GM12878 (cell line): ENCODE data around the gene PMM1. TPM values are rescaled to one million over a fixed set of nuclear protein-coding genes. Genes with fewer than 3 reads are reported as not detected.

Experiments
- ATAC-seq: fragments of 200-7000 bp; cut with Tn5 transposase; 3 replicates; pipeline ENCODE4 v1.9.1; 2020; ENCODE audit warnings: mild to moderate bottlenecking, moderate library complexity
- BruUV-seq: library from RNA; stranded (reverse); fragments of 400-500 nt; replicated peaks from 2 replicates; lab custom pipeline; 2021; lab: Mats Ljungman, UMichigan
- CTCF ChIA-PET: fragments of 300-600 bp; sonication (Branson Sonifier 250); formaldehyde crosslinking; extraction: SDS; loops from one replicate; lab custom pipeline; 2021; ENCODE audit warnings: inconsistent platforms; lab: Yijun Ruan, JAX
- POLR2A ChIA-PET: fragments of 350-600 bp; formaldehyde crosslinking; extraction: SDS; loops from one replicate; lab custom pipeline; 2021; ENCODE audit warnings: inconsistent platforms; lab: Charles Lee
- RAD21 ChIA-PET: fragments of 300-600 bp; sonication (Branson Sonifier 250); formaldehyde crosslinking; loops from one replicate; lab custom pipeline; 2023; ENCODE audit warnings: antibody characterized with exemption; ENCODE audit not compliant: unreplicated experiment; lab: Charles Lee
- SMC1A ChIA-PET: fragments of 300-600 bp; sonication (Branson Sonifier 250); formaldehyde crosslinking; loops from one replicate; lab custom pipeline; 2023; ENCODE audit not compliant: unreplicated experiment, uncharacterized antibody; lab: Charles Lee
- DNase-seq: peaks from one replicate; pipeline ENCODE4 v3.0.0-alpha.2; 2011; ENCODE audit warnings: low read depth, low spot score
- FAIRE-seq: peaks from 3 replicates; lab custom pipeline; 2011; peaks lifted over from hg19 to GRCh38; lab: Jason Lieb, UNC
- H2AFZ ChIP-seq: 2 replicates; pipeline ENCODE4 v1.6.0; 2011; ENCODE audit warnings: low read depth, low read length, control low read depth; ENCODE audit not compliant: control insufficient read depth
- H3K27ac ChIP-seq: 2 replicates; pipeline ENCODE4 v1.5.1; 2011; ENCODE audit warnings: control low read depth; ENCODE audit not compliant: control insufficient read depth, insufficient read depth
- H3K27me3 ChIP-seq, 2 experiments: replicated peaks in 1 of 2; 2 replicates each; pipeline versions ENCODE4 v1.6.0 to v1.6.1; 2011; ENCODE audit warnings: low read length in 1 of 2; ENCODE audit not compliant: control insufficient read depth in 2 of 2, insufficient read depth in 2 of 2
- H3K36me3 ChIP-seq, 2 experiments: 2 replicates each; pipeline ENCODE4 v1.5.1; 2011; ENCODE audit warnings: low read length in 1 of 2; ENCODE audit not compliant: control insufficient read depth in 2 of 2, insufficient read depth in 2 of 2
- H3K4me1 ChIP-seq: 2 replicates; pipeline ENCODE4 v1.6.1; 2011; ENCODE audit warnings: mild to moderate bottlenecking, low read length, moderate library complexity, mixed read lengths; ENCODE audit not compliant: control insufficient read depth, insufficient read depth
- H3K4me2 ChIP-seq: 2 replicates; pipeline ENCODE4 v1.6.0; 2011; ENCODE audit warnings: control low read depth; ENCODE audit not compliant: control insufficient read depth, insufficient read depth
- H3K4me3 ChIP-seq: fragments of 200-600 bp; sonication (generic); 2 replicates; pipeline ENCODE4 v1.5.1; 2016
- H3K79me2 ChIP-seq: 2 replicates; pipeline ENCODE4 v1.6.0; 2011; ENCODE audit warnings: low read length; ENCODE audit not compliant: control insufficient read depth, insufficient read depth
- H3K9ac ChIP-seq: 2 replicates; pipeline ENCODE4 v1.8.0; 2011; ENCODE audit warnings: low read length, control low read depth, mixed read lengths; ENCODE audit not compliant: control insufficient read depth, insufficient read depth
- H3K9me3 ChIP-seq: replicated peaks from 3 replicates; pipeline ENCODE4 v1.5.1; 2011; ENCODE audit warnings: mild to moderate bottlenecking, low read length; ENCODE audit not compliant: control insufficient read depth, insufficient read depth
- H4K20me1 ChIP-seq: 2 replicates; pipeline ENCODE4 v1.6.0; 2011; ENCODE audit not compliant: control insufficient read depth, insufficient read depth
- BRCA1 ChIP-seq: IDR thresholded peaks from 2 replicates; pipeline ENCODE4 v1.6.1; 2011; ENCODE audit warnings: low read depth, low read length, improper control_type of control experiment
- PRDM15 ChIP-seq: fragments of 450-650 bp; formaldehyde crosslinking; IDR thresholded peaks from 2 replicates; pipeline ENCODE4 v1.4.0; 2020; ENCODE audit warnings: mild to moderate bottlenecking, moderate library complexity
- SRF ChIP-seq, 2 experiments: IDR thresholded peaks; 2 replicates each; pipeline ENCODE4 v1.6.1; 2011; ENCODE audit warnings: low read depth in 2 of 2, low read length in 2 of 2, mild to moderate bottlenecking in 1 of 2, moderate library complexity in 1 of 2
- WGBS: methylation state at CpG from one replicate; pipeline ENCODE4 v1.1.6; 2016; ENCODE audit warnings: low lambda C conversion rate; ENCODE audit not compliant: insufficient replicate concordance, insufficient coverage; ENCODE audit errors: missing lambda C conversion rate; 5-methylcytosine and 5-hydroxymethylcytosine counted together
- in situ Hi-C: fragments of 300-500 bp; cut with MboI; formaldehyde crosslinking; loops from 9 replicates; pipeline ENCODE4 v1.14.3; 2018; ENCODE audit warnings: mixed read lengths
- intact Hi-C: fragments of 100-400 bp; cut with micrococcal nuclease; formaldehyde crosslinking; loops from one replicate; pipeline ENCODE4 v1.14.2; 2022; ENCODE audit not compliant: unreplicated experiment
- polyA plus RNA-seq, 11 experiments: library from polyadenylated mRNA; depleted of rRNA in 4 of 11; unstranded in 6 of 11; stranded (reverse) in 5 of 11; fragments of >200 nt; fragmentation: Nextera tagmentation in 4 of 11; fragmentation: Illumina TruSeq in 1 of 11; extraction: Ambion mirVana in 4 of 11; extraction: Trizol in 1 of 11; gene quantifications; 1 replicate in 1 of 11; 2 replicates in 10 of 11; pipeline versions ENCODE4 v1.2.1 to v1.2.3, GENCODE V29; 2011 to 2016; ENCODE audit warnings: inconsistent platforms in 2 of 11, missing spikeins in 2 of 11, low read depth in 1 of 11
- total RNA-seq, 4 experiments: library from RNA; depleted of rRNA in 3 of 4; stranded (reverse); fragments of >200 nt in 3 of 4; fragmentation: Illumina TruSeq in 1 of 4; extraction: Trizol in 1 of 4; gene quantifications; 2 replicates each; pipeline versions ENCODE4 v1.2.1 to v1.2.3, GENCODE V29; 2013 to 2021

Gene PMM1
- total and polyA plus RNA-seq, 10 of the 15 experiments (the other 5 are each of a cell fraction or from before 2014, with no cell fraction given): 8.2 to 32.2 (median 16.9) TPM

DNA sequence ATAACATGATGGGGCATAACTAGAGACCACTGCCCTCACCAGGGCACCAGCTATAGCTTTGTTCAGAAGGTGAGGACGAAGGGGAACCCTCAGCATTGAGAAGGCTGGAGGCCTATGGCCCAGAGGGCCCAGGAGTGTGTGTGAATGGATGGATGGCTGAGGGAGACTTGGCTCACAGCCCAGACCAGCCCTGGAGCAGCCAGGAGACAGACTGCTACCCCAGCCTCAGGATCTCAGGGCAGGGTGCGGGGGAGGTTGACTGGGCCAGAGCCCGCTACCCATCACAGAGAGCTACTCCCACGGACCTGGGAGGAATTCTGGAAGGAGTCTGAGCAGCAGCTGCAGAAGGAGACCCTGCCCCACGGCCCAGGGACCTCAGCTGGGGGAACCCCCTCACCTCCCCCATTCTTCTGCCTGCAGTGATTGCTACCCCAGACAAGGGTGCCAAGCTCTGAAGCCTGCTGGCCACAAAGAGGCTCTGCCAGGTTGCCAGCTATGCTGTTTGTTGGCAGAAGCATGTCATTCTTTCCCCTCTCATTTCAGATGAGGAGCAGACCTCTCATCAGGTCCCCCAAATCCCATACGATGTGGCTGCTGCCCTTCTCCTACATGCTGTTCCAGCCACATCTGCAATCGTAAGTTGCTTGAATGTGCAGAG lies 34.2 kb downstream of the PMM1 start:
- no peaks in the 10 kb centered on the region; a peak in 2 of 4 replicates for H3K27me3 ChIP-seq
- H3K4me2 ChIP-seq: no peak overlapping the region
- DNase-seq (no peak), FAIRE-seq (no peak), ATAC-seq (no peak)
- H3K9ac ChIP-seq: no peak overlapping the region
- TF ChIP-seq PRDM15 (CRISPR knock-in tag): no peak
- TF ChIP-seq BRCA1: no peak
- TF ChIP-seq SRF (IDR thresholded peaks at IDR 0.05; ENCODE audit: low read depth in 2 of 2, low read length in 2 of 2): no peak
- POLR2A ChIA-PET: no interaction called here
- intact Hi-C loops: no loop called here
- BruUV-seq: no TSS peak
- no peak overlapping the region for H3K4me3 ChIP-seq
- SMC1A ChIA-PET: no interaction called here
- H3K4me1 ChIP-seq: no peaks in the 10 kb centered on the region; the same call in 1 of the 2 replicates
- H3K9me3 ChIP-seq: no peaks in the 10 kb centered on the region
- CTCF ChIA-PET: interaction anchor here (0.8 to 1.4 kb wide), 3 partner anchors 15 to 42 kb away, joined by 3 read pairs; no protein-coding TSS in a partner anchor
- H2AFZ ChIP-seq: no peak overlapping the region
- no peak overlapping the region for H3K27ac ChIP-seq
- WGBS: 36% methylated on average over 7 of the region's 7 CpGs
- in situ Hi-C loops: no loop called here
- H3K36me3 ChIP-seq: no peaks in the 10 kb centered on the region
- no peaks in the 10 kb centered on the region for H3K79me2 ChIP-seq
- RAD21 ChIA-PET: no interaction called here
- H4K20me1 ChIP-seq: no peaks in the 10 kb centered on the region
